ENCODE measurements around the gene MAP3K6. TPM values are rescaled to one million over a fixed set of nuclear protein-coding genes. Genes with fewer than 3 reads are reported as not detected.

MAP3K6 gene
- total and polyA plus RNA-seq, 2 of the 4 experiments (the other 2 are of a cell fraction): 4.8 to 15.9 TPM

- Histone ChIP-seq H3K4me3 (ENCODE audit: insufficient read depth, low read depth, low read length) (no peak overlapping the region), H3K27ac (ENCODE audit: insufficient read depth, low read length) (no peak overlapping the region), H3K4me1 (ENCODE audit: control insufficient read depth, insufficient read depth, low read length) (peaks cover under 1% of the 10 kb centered on the region; the same call in 1 of the 2 replicates), H3K9ac (ENCODE audit: low read depth, low read length) (no peak overlapping the region), H3K4me2 (ENCODE audit: low read depth, low read length) (no peak overlapping the region), H4K8ac (ENCODE audit: low read depth in 2 of 2, low read length in 2 of 2) (no peak overlapping the region), H4K5ac (ENCODE audit: low read depth, low read length) (no peak overlapping the region), H3K27me3 (ENCODE audit: control insufficient read depth, insufficient read depth, low read length) (no peaks in the 10 kb centered on the region), H2AK5ac (ENCODE audit: low read depth, low read length) (no peak overlapping the region), H2BK120ac (ENCODE audit: low read depth, low read length) (no peak overlapping the region), H2AK9ac (replicated peaks; ENCODE audit: low read depth, low read length, poor library complexity) (peak overlapping the region; percentile 37), H3K23ac (ENCODE audit: low read depth, low read length) (no peak overlapping the region), H2AFZ (replicated peaks; ENCODE audit: low read length, poor library complexity) (no peak overlapping the region), H2BK5ac (ENCODE audit: low read depth, low read length, poor library complexity, severe bottlenecking) (no peak overlapping the region), H3K18ac (ENCODE audit: low read depth, low read length) (no peak overlapping the region), H3K56ac (ENCODE audit: extremely low read depth, insufficient read depth, low read length) (no peak overlapping the region), H3K36me3 (ENCODE audit: control insufficient read depth, insufficient read depth, low read length) (peaks cover 46% of the 10 kb centered on the region), H3K9me3 (ENCODE audit: control insufficient read depth, insufficient read depth, low read length) (no peaks in the 10 kb centered on the region), H3K79me1 (ENCODE audit: low read depth in 1 of 2, low read length in 2 of 2) (peaks cover 0 to 17% of the 10 kb centered on the region in 2 experiments; a peak in 3 of 4 replicates), H4K20me1 (ENCODE audit: insufficient read depth, low read length) (peaks cover 19% of the 10 kb centered on the region), H4K91ac (ENCODE audit: insufficient read depth, low read depth, low read length) (no peak overlapping the region), H3K14ac (replicated peaks; ENCODE audit: low read depth, low read length) (no peak overlapping the region), H2BK15ac (ENCODE audit: low read depth, low read length) (no peak overlapping the region), H3K4ac (ENCODE audit: low read depth, low read length) (no peak overlapping the region), H3K9me1 (ENCODE audit: insufficient read depth, low read length) (no peaks in the 10 kb centered on the region), H2BK20ac (ENCODE audit: low read depth, low read length) (no peak overlapping the region)
- ChIA-PET CTCF (no interaction called here), POLR2A (ENCODE audit: unreplicated experiment) (no interaction called here)
- dilution Hi-C loops (cut with HindIII; ENCODE audit: low sequenced_read_pairs, unreplicated experiment): no loop called here
- 86% methylated on average over 10 of the region's 17 CpGs; no CpG with 5 or more reads in 1 of the 2 experiments for WGBS, 2 experiments (ENCODE audit: extremely low coverage in 2 of 2, insufficient read length in 1 of 2)
- in situ Hi-C loops (cut with MboI; ENCODE audit: low sequenced_read_pairs): no loop called here
- DNase-seq (no peak), ATAC-seq (ENCODE audit: low read depth) (no peak)
- intact Hi-C loops (cut with micrococcal nuclease): no loop called here
- no peak for TF ChIP-seq CEBPB (IDR thresholded peaks at IDR 0.05; ENCODE audit: low read depth, low read length)
- TF ChIP-seq MAFK (IDR thresholded peaks at IDR 0.05; ENCODE audit: low read depth, low read length): no peak
- no peak for TF ChIP-seq BHLHE40 (IDR thresholded peaks at IDR 0.05; ENCODE audit: low read depth, low read length)
- no peak for TF ChIP-seq POLR2A (IDR thresholded peaks at IDR 0.05; ENCODE audit: low read depth, low read length)
- TF ChIP-seq NFE2L2 (IDR thresholded peaks at IDR 0.05; ENCODE audit: low read depth, low read length): no peak
- TSS peak; percentile 71 for BruUV-seq (replicated peaks)
Observed at GRCh38 chr1:27335506-27336422, 31.0 kb downstream of the MAP3K6 start.
